Hematopoietic multipotent progenitor cell treated with erythropoietin and hydrocortisone succinate and interleukin-3 and kit ligand, for 8 days (in vitro differentiated cells): Measurements from ENCODE around the gene BCAN.

Experiments used
- DNase-seq: peaks from one replicate; pipeline ENCODE4 v3.0.0-alpha.2; 2015

Gene BCAN

DNA sequence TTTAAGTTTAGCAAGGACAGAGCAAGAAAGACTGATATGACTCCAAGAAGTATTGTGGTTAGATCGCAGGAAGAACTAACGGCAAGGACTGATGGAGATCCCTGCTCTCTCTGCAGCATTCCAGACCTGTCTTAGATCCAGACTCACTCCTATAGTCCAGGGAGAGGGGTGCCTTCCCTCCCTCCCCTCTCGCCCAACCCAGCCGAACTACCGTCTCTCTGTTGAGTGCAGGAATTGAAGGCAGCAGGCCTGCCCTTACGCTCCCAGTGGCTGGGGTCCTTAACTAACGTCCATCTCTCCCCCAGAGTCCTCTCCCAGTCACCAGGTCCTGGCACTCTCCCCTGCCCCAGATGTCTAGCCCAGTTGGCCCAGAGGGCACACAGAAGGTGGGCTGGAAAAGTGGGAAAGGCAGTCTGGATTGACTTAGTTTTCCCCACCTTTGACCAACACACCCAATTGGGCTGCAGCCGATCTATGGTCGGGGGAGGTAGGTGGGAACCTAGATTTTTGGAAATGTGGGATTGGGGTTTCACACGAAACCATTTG lies 62.3 kb downstream of the BCAN start:
- no peak for DNase-seq

DNA sequence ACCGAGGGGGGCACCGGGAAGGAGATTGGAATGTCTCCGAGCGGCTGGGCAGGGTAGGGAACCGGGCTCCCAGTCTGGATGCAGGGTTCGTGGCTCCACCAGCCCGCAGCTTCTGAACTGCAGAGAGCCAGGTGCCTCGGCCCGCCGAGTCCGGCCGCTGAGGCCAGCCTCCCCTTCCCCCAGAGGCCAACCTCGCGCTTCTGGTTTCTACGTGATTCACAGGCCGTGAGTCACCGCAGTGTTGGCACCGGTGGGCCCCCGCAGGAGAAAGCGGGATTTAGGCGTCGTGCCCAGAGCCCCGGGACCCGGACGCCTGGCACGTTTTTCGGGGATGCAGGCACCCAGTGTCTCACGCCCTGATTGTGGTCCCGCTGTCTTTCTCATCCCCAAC lies 63.0 kb downstream of the BCAN start:
- no peak for DNase-seq

DNA sequence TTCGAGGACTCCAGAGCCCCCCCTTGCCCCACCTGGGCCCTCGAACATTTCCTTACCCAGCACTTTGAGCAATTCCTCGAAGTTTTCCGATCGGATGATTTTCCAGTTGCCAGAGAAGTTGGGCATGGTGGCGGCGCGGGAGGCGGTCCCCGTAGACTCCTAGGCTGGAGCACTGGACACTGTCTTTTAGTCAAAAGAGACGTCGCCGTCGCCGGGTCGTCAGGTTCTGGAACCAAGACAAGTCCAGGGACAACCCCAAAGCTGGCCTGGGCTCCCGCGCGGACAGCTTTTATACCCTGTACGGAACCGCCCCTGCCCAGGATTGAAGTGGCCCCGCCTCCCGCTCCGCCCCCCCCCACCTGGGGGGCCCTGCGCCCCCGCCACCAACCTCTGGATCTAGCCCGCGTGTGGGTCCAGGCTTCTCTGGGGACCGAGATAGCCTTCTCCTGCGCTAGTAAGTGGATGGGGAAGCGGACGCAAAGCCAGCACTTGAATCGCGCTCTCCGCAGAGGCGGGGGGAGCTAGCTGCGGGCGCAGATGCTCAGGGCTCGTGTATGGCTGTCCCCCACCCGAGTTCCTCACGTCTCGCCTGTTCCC lies 63.5 kb downstream of the BCAN start, which contains the start of gene CRABP2:
TSS of gene CRABP2 (minus strand) at position 263 of the 597 bp plus-strand sequence. CDS start at position 126, 137 bp downstream.
- DNase-seq, result no peak

DNA sequence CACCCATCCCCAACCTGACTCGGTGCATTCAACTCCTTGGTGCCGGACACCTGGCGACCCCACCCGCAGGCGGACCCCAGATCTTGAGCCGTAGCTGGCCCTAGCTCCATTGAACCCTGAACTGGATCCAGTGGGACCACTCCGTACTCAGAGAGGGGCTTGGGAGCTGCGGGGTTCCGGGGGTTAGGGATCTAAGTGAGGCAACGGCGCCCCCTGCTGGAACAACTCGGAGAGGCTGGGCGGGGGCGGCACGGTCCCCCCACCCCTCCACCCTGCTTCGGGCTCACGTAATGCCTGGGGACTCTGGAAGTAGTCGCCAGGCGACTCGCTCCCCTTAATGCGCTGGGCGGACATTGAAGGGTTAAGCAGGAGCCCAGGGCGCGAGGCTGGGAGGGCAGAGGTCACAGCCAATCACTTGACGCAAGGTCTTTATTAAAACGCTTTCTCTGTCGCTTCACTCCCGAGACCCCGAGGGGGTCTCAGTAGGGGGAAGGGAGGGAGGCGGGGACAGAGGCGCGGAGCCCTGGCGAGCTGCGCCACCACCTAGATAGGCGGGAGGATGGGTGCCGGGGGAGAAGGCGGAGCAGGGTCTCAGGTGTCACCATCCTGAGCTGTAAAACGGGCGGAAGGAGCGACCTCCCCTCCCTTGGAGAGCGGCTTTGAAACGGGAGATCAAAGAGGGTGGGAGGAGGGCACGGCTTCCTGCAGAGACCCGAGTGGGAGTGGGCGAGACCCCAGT lies 64.2 kb downstream of the BCAN start:
- DNase-seq, result peak; percentile 17

DNA sequence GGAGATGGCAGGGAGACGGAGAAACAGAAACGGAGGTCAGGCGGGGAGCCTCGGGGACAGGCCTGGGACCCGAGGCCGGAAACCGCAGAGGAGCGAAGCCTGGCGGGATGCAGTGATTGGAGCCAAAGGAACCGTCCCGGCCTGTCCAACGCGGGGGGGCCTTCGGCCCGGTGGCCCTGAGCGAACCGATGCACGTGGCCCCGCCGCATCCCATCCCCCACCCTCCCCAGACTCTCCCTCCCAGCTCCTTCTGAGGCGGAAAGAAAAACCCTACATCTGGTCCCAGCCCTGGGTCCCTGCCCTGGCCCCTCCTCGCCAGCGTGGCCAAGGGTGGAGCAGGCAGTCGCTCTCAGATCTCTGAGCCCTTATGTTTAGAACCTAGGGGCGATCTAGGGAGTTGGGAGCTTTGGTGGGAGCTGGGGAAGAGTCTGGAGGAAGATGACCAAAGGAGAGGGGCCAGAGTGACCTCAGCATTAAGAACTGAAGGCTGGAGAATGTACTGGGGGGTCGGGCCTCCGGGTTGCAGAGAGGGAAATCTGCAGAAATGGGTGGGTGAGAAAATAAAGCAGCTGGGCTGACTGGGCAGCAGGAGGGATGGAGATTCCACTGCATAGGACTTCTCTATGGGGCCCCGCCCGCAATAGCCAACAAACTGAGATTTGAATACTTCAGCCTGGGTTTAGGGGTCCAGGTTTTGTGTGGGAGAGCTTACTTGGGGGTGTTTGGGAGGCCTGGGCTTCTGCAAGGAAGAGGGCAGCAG lies 64.9 kb downstream of the BCAN start:
- DNase-seq, result no peak

DNA sequence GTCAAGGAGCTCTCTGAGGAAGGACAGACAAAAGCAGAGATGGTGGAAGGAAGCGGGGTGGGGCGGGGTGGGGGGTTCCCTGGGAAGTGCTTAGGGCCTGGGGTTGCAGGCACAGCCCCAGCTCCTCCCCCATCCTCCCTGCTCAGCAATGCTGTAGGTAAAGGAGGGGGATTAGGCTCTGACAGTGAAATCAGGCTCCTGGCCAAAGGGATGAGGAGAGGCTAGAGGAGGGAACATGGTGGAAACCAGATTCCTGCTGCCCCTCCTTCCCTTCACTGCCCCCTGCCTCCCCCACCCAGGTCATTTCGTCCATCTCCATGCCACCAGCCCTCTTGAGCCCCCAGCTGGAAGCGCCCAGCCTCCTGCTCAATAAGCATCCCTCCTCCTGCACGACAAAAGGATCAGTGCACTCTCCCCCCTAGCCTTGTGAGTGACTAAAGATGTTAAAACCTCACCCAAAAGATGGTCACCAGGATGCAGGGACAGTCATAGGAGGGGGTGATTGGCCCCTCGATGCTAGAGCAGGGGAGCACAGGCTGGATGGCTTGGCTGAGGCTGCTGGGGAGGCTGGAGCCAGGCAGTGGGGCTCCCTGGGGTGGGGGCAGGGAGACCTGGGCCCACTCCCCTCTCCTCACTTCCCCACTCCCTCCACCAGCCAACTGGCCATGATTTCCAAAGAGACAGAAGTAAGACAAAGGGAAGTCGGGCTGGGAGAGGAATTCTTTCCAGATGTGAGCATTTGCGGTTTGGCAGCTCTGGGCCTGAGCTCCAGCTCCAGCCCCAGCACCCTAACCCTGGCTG lies 65.7 kb downstream of the BCAN start:
- DNase-seq, result no peak

DNA sequence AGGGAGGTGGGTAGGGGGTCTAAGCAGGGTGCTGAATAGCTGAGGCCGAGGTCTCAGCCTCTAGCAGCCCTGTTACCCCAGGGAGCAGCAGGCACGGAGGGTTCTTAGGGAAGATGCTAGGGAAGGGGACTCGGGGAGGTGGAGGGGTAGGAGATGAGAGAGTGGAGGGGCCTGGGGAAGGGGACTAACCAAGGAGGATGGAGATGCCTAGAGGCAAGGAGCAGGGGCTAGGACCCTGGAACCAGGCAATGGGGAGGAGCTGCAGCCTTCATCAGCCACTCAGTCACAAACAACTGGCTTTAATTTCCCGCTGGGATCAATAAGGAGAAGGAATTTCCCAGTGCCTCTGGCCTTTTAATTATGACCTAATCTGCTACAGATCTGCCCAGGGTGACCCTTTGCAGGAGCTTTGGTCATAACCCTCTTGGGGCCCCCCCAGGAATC lies 66.3 kb downstream of the BCAN start:
- DNase-seq, result no peak

DNA sequence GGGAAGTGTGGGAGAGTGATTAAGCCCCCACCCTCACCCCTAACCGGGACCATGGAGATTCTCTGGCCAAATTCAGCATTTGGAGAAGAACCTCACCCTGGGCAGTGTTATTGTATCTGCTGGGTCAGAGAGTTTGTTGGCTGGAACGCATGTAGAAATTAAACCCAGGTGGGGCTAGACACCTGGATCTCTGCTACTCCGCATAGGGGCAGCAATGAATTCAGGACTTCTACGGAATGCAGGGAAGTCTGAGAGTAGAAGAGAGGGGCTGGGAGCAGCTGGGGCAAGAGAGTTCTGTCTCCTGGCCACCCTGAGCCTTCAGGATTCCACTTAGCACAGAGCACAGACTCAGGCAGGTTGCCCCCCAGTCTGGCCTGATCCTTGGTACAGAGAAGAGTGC lies 67.1 kb downstream of the BCAN start:
- DNase-seq, result no peak
